GM18499 (cell line): ENCODE measurements around the gene LMTK2.

ENCODE experiments used
- ATAC-seq: cut with Tn5 transposase; IDR thresholded peaks from one replicate; pipeline ENCODE4 v1.9.1; 2021; ENCODE audit warnings: moderate number of reproducible peaks; ENCODE audit not compliant: insufficient read depth, unreplicated experiment

Gene LMTK2

DNA sequence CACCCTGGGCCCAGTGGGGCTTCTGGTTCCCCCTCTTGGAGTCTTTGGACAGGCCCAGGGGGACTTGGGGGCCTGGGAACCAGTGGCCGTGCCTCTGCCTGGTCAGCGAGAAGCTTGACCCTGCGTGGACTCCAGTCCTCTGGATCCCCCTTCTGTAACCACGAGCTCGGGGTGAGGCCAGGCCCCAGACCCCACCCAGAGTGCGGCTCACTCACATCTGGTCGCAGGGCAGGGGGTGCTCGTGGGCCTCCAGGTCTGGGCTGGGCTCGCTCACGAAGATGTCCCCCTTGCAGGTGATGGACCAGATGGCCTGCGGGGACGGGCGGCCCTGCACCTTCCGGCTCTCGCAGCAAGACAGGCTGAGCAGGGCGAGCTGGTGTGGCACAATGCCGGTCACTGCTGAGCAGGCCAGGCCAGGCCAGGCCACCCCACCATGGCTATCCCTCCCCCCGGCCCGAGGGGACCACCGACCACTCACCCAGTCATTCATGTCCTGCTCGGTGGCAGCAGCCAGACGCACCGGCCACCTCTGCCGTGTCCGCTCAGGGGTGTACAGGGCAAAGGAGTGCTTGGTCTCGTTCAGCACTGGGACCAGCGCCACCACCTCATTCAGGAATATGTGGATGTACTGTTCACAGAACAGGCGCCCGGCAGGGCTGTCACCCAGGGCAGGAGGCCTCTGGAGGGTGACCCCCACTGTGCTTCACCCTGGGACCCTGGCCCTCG is 124.2 kb downstream of the LMTK2 start:
- no peak for ATAC-seq

GRCh38 chr7:98231493-98232262 is 125.0 kb downstream of the LMTK2 start:
- no peak for ATAC-seq

DNA sequence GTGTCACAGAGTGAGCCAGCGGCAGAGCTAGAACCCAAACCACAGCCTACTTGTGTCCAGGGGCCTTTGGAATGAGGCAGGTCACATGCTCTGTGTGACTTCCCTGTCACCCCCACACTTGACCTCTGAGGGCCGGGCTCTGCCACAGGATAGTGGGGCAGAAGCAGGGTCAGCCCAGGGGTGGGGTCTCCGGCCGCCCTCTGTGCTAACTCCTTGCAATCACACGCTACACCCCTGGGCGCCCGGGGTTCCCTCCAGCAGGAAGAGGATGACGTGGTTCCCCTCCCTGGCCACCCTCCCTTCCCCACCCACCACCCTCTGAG is 125.6 kb downstream of the LMTK2 start:
- ATAC-seq = no peak

- no peak for ATAC-seq
These were observed 126.1 kb downstream of the LMTK2 start for GRCh38 chr7:98232799-98233198.

DNA sequence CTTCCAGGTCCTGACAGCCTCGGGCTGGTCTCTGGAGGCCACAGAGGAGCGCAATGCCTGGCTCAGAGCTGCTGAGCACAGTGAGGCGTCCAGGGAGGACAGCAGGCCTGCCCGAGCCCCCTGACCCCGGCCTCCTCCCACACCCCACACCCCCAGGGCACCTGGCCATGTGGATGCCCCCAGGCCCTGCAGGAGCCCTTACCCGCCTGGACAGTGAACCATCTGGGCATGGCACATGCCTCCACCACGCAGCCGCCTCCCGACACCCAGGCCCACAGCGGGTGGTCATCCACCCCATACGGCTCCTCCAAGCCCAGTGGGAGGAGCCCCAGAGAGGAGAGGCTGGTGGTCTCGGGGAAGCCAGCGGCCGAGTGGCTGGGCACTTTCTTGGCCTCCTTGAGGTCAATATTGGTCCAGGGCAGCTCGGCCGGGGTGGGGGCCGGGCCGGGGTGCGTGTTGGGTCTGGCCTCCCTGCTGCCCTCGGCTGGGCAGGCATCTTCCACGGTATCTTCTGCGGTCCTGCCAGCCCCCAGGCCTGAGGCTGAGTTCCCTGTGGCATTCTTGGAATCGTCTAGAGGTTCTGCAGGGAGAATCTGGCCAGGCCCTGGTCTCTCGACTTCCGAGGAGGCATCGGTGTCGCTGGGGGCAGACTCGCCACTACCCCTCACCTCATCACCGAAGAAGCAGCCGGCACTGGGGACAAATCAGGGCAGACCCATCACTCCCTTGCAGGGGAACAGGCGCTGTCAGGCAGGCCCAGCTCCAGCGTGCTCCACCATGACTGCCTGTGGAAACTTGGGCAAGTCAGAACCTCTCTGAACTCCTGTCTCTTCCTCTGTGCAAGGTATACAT is 126.8 kb downstream of the LMTK2 start:
- ATAC-seq = no peak

DNA sequence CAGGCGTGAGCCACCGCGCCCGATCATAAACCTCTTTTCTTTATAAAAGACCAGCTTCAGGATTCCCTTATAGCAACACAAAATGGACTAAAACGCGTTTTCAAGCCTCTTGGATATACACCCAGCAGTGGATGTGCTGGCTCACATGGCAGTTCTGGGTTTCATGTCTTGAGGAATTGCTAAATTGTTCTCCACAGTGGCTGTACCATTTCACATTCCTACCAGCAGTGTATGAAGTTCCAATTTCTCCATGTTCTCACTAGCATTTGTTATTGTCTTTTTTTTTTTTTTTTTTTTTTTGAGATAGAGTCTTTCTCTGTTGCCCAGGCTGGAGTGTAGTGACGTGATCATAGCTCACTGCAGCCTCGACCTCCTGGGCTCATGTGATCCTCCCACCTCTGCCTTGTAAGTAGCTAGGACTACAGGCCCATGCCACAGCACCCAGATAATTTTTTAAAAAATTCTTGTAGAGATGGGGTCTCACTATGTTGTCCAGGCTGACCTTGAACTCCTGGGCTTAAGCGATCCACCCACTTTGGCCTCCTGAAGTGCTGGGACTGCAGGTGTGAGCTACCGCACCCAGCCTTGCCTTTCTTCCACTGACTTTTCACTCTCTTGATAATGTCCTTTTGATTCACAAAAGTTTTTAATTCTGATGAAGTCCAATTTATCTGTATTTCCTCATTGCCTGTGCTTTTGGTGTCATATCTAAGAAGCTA is 127.9 kb downstream of the LMTK2 start:
- ATAC-seq = no peak

DNA sequence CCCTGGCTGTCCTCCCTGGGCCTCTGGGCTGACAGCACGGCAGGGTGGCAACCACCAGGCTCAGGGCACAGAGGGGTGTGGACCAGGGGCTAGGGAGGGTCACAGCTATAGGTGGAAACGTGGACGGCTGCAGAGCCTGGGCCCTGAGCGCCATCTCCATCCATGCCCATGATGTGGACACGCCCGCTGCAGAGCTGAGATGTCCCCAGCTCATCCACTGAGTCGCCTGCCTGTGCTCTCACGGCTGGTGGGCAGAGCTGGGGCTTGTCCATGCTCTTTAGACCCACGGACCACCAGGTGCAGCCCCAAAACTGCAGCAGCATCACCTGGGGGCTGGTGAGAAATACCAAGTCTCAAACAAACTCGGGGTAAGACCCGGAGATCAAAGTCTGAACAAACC is 129.2 kb downstream of the LMTK2 start:
- ATAC-seq = no peak

DNA sequence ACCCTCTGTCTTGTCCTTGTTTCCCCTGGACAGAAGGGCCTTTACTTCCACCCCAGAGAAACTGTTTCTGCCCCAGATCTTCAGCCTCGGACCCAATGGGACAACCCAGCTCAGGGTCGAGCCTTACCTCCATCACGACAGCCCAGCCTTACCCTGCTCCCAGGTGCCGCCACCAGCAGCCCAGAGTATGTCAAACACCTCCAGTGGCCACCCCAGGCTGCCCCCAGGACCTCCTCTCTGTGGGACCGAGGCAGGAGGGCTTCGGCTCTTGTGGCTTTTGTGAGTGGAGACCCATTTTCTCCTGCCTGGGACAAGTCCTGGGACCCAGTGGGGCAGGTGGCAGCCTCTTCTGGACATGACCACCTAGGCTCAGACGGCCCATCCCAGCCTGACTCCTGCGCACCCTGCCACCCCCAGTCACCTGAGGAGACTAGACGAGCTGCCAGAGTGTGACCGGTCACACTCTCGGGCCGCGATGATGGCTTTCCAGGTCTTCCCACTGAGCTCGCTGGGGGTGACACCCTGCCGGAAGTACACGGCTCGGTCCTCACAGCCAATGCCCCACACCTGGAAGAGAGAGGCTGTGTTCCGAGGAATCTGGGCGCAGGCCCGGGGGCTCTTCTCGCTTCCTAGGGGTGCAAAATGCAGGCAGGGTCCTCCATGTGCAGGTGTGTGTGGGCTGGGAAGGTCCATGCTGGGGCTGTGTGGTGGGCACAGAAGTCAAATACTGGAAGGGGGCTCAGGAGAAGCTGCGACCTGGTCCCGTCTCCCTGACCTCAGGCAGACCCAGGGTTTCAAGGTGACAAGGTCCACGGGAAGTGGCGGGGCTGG is 129.9 kb downstream of the LMTK2 start:
- no peak for ATAC-seq

DNA sequence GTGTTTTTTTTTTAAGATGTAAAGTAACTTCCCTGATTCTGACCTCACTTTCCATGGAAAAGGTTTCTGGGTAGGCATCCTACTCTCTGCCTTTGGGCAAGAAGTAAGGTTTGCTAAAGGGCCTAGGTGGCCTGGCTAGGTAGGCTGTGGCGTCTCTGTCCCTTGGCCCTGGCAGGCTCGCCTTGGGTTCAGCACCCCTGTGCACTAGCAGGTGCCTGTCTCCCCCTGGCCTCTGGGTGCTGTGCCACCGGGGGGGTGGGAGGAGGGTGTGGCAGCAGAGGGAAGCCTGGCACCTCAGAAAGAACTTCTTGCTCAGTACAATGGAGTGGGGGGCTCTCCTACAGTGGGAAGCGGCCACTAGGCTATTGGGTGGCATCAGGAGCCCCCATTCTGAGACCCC is 131.4 kb downstream of the LMTK2 start:
- no peak for ATAC-seq

- ATAC-seq = no peak
These were observed 132.3 kb downstream of the LMTK2 start for GRCh38 chr7:98238976-98239375.

GRCh38 chr7:98240961-98241673 is 134.5 kb downstream of the LMTK2 start:
- no peak for ATAC-seq

DNA sequence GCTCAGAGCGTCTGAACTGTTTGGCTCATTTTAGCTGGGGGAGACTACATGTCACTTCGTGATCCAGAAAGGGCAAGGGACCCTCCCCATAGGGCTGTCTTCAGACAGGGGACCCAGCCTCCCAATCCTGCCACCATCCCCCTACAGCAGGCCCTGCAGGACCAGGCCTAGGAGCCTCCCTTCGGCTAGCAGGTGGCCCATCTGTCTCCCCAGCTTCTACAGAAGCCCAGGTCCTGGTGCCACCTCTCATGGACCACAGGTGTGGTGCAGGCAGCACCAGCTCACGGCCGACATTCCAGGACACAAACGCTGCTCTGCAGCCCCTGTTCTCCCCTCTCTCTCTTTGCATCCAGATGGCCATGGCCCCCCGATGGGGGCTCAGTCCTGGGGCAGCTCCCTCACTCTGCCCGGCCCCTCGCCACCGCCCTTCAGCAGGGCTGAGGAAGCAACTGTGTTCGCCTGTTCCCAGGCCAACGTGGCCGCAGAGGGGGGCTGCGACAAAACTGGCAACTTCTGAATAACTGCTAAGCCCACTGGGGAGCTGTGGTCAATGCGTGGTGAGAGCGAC is 135.1 kb downstream of the LMTK2 start:
- ATAC-seq = no peak

- no peak for ATAC-seq
These were observed 135.7 kb downstream of the LMTK2 start for GRCh38 chr7:98242342-98242741.

- no peak for ATAC-seq
These were observed 136.3 kb downstream of the LMTK2 start for GRCh38 chr7:98242934-98243333.

DNA sequence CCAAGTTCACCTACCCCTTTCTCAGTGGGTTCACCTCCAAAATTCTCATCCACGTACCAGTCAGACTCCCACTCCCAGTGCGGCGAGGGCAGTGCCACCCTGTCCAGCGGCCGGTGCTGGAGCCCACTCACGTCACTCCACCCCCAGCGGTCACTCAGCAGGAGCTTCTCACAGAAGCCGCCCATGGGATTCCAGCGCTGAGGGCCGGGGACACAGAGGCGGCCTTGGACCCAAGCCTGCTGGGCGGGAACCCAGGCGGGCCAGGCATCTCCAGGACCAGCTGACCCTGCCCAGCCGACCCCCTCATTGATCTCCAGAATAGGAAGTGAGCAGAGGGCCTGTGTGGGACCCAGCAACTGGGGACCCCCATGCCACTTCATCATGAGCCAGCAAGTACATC is 138.2 kb downstream of the LMTK2 start:
- ATAC-seq = no peak

DNA sequence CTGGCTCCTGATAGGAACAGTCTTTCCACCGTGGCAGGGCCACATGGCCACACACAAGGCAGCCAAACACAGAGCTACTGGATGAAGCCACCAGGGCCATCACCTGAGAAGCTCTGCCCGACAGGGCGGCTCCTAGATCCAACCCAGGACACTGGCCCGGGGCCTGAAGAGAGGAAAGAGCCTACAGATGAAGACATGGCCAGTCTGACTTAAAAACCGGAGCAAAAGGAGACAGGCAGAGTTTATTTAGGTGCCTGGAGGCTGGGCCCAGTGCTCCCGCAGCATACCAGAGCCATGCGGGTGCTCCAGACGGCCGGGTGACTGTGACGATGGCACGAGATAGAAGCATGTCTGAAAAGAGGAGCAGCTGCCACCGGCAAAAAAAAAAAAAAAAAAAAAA is 141.5 kb downstream of the LMTK2 start:
- no peak for ATAC-seq

GRCh38 chr7:98249106-98249505 is 142.4 kb downstream of the LMTK2 start:
- ATAC-seq = no peak

DNA sequence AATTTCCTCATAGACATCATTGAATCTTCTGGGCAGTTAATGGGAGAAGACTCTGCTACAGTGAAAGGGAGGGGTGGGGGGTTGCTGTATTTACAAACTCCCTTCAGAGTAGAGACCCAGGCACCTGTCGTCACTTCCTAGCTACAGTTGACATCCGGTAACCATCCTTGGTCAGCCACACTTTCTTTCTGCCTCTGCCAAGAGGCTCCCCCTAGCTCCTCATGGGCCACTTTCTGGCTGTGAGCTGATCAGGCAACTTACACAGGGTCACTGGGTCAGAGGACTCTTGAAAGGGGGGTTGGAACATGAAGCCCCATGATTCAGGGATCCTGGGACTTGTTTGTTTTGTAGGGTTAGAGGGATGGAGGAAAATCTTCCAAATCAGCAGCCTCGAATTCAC is 144.1 kb downstream of the LMTK2 start:
- no peak for ATAC-seq

- ATAC-seq = no peak
These were observed 144.6 kb downstream of the LMTK2 start for GRCh38 chr7:98251231-98251600.
